Fibroblast of pulmonary artery (primary cell): ENCODE results near the gene KIF17.

Experiments used
- DNase-seq: peaks from one replicate; pipeline ENCODE4 v3.0.0-alpha.2; 2010; ENCODE audit warnings: low read depth
- H3K4me3 ChIP-seq: replicated peaks from 2 replicates; pipeline ENCODE4 v1.5.1; 2011; ENCODE audit warnings: low read depth, mild to moderate bottlenecking, control low read depth, low read length, moderate library complexity
- TF ChIP-seq, protein P1 (sequence below): IDR thresholded peaks from 2 replicates; pipeline ENCODE4 v1.5.1; 2011; ENCODE audit warnings: mild to moderate bottlenecking, control low read depth, low read length, inconsistent platforms; ENCODE audit errors: missing control alignments

KIF17 gene

DNA sequence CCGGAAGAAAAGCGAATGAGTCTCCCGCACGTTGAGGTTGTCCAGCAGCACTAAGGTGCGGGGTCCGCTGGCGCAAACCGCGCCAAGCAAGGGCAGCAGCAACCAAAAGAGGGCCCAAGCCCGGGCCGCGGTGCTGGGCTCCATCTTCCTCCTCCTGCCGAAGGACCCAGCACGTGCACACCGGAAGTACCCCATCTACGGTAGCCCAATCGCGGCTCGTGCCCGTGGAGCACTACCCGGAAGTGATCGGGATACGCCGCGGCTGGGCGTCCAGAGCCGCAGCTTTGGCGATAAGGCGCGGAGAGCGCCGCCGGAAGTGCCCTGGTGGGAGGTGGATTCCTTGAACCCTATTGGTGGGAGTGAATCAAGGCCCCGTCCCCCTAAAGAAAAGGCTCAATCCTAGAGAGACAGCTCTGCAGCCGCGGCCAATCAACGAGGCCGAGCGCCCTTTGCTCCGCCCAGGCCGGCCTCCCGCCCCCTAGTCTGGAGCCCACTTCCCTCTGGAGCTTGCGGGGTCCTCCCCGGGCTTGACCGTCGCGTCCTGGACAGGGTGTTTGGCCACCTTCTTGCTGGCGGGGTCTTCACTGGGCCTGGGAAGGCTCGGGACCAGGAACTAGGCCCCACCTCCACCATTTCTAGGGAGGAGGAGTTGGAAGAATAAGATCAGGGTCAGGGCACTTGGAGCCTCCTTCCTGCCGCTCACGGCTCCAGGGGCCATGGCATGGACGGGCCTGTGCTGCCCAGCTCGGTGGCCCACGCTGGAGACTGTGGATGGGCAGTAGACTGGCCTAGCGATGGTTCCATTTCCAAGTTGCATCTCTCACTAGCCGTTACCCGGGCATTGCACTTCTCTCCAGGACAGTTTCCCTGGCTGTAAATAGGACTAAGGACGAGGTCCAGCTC, 56.3 kb downstream of the KIF17 start, which contains the start of gene DDOST:
DDOST (minus strand) TSS at position 163 of the 903 bp plus-strand sequence; CDS start at position 144, 19 bp downstream.
- DNase-seq, result peak; percentile 97
- TF ChIP-seq, protein P1, sequence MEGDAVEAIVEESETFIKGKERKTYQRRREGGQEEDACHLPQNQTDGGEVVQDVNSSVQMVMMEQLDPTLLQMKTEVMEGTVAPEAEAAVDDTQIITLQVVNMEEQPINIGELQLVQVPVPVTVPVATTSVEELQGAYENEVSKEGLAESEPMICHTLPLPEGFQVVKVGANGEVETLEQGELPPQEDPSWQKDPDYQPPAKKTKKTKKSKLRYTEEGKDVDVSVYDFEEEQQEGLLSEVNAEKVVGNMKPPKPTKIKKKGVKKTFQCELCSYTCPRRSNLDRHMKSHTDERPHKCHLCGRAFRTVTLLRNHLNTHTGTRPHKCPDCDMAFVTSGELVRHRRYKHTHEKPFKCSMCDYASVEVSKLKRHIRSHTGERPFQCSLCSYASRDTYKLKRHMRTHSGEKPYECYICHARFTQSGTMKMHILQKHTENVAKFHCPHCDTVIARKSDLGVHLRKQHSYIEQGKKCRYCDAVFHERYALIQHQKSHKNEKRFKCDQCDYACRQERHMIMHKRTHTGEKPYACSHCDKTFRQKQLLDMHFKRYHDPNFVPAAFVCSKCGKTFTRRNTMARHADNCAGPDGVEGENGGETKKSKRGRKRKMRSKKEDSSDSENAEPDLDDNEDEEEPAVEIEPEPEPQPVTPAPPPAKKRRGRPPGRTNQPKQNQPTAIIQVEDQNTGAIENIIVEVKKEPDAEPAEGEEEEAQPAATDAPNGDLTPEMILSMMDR, result peak; percentile 42
- H3K4me3 ChIP-seq, result peak within 1 kb of the TSS; percentile 96

DNA sequence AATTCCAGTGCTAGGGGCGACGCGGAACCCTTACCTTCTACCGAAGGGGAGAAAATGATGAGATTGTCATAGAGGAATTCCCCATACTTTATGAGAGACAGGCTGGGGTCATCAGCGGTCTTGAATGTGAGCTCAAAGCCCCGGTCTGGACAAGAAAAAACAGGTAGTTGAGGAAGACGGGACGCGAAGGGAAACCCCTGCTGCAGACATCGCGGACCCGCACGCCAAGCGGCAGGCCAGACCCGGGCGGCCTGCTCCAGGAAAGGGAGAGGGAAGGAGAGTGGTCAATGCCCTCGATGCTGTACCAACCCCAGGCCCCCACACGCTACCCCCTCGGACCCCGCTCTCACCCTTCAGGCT, 57.0 kb downstream of the KIF17 start:
- TF ChIP-seq, protein P1, result no peak
- H3K4me3 ChIP-seq, result peak overlapping the region; percentile 96
- no peak for DNase-seq

DNA sequence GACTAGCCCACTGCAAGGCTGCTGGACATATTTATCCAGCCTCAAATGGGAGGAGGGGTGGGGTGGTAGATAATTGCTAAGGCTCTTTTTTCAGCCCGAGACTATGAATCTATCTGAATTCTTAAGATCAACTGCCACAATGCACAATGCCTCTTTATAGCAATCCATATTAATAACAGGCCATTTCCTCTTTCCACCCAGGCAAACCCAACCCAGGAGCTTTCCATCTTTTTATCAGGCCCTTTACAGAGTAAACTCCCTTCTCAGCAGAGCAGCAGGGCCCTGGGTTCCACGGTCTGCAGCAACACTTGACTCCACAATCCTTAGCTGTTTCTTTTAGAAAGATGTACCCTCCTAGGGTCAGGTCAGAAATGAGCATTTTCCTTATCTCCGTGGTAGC, 57.4 kb downstream of the KIF17 start:
- TF ChIP-seq, protein P1, result no peak
- no peak for DNase-seq
- H3K4me3 ChIP-seq, result peak overlapping the region; percentile 96

DNA sequence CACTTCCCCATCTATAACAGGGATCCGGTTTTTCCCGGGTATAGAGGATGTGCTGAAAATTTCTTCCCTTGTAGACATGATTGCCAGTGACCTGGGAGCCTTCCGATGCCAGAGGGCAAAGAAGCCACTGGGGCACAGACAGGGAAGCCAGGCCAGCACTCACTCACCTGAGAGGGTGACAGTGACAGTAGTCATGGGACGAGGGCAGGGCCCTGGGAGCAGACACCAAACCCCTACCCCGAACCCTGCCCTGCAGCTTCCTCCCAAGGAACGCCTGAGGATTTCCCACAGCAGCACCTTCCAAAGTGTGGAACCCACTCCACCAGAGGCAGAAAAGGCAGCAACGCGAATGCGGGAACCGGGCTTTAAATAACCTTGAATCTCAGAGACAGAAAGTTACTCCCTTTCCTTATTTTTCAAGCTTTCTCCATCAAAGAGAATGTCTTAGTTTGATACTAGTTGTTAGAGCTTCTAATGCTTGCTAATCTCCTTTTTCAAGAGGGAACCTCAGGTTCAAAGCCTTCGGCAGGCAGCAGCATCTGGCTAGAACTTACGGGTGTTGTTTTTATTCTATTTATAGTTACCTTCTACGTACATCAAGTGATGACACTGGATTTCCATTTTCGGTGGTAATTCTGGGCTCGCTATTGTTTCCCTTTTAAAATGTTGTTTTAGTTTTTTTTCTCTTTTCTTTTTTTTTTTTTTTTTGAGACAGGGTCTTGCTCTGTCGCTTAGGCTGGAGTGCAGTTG, 59.5 kb downstream of the KIF17 start:
- DNase-seq, result no peak
- TF ChIP-seq, protein P1, result no peak
- H3K4me3 ChIP-seq, result no peak overlapping the region

DNA sequence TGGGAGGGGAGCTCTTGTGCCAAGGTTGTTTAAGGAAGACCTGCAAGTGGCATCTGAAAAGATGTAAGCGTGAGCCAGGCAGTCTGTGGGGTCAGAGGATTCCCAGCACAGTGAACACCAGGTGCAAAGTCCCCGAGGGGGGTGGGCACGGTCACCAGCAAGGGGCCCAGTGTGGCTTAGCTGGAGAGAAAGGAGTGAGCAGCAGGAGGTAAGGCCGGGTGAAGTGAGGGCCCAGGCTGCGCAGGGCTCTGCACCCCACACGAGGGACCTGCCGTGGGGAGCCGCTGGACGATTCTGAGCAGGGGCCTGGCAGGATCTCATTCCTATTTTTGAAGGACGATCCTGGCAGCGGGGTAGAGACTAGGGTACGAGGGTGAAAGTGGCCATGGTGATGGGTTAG, 60.8 kb downstream of the KIF17 start:
- TF ChIP-seq, protein P1, result no peak
- no peak for DNase-seq
- H3K4me3 ChIP-seq, result no peak overlapping the region

DNA sequence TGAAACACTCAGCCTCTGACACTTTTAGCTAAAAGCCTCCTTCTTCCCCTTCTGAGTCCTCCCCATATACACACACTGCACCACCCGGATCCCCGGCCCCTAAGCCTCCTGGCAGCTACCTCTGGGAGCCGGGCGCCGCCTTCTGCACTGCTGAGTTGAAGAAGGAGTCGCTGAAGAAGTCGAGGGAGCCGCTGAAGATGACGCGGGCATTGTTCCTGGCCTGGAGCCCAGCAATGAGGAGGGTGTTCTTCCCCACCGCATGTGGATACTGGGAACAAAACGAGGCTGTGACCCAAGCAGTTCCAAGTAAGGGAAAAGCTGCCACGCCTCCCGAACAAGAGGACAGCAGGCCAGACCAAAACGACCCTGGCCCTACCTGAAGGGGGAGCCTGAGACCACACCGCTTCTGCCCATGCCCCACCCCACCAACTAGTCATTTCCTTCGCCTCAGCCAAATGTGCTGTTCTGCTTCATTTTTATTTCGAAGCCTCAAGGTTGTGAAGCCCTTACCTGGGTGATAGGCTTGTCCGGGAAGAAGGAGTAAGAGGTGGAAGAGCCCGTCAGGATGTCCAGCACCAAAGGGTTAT, 63.6 kb downstream of the KIF17 start:
- peak; percentile 23 for DNase-seq
- TF ChIP-seq, protein P1, result no peak

More for the DNA sequence above, 63.6 kb downstream of the KIF17 start:
- no peak overlapping the region for H3K4me3 ChIP-seq
